AG09309 (cell line): ENCODE data around the gene IFT43.

Experiments
- DNase-seq: peaks from one replicate; pipeline ENCODE4 v3.0.0-alpha.2; 2010; ENCODE audit warnings: low read depth
- H3K4me3 ChIP-seq: 2 replicates; pipeline ENCODE4 v1.5.1; 2011; ENCODE audit warnings: mild to moderate bottlenecking, low read depth, low read length, moderate library complexity; ENCODE audit not compliant: control insufficient read depth
- CTCF ChIP-seq: IDR thresholded peaks from 2 replicates; pipeline ENCODE4 v1.5.1; 2011; ENCODE audit warnings: mild to moderate bottlenecking, low read depth, low read length, inconsistent platforms; ENCODE audit not compliant: insufficient read depth, control insufficient read depth; ENCODE audit errors: missing control alignments

IFT43 gene

GRCh38 chr14:76098916-76099675 is 113.5 kb downstream of the IFT43 start:
- no peak for TF ChIP-seq CTCF
- no peak overlapping the region for H3K4me3 ChIP-seq
- DNase-seq = no peak

GRCh38 chr14:76100236-76100635 is 114.7 kb downstream of the IFT43 start:
- no peak for TF ChIP-seq CTCF
- H3K4me3 ChIP-seq = no peak overlapping the region
- no peak for DNase-seq

- no peak for TF ChIP-seq CTCF
- no peak overlapping the region for H3K4me3 ChIP-seq
- DNase-seq = no peak
Observed at GRCh38 chr14:76101391-76102379, 116.1 kb downstream of the IFT43 start.

GRCh38 chr14:76104802-76105355 is 119.3 kb downstream of the IFT43 start:
- no peak for TF ChIP-seq CTCF
- no peak for DNase-seq
- no peak overlapping the region for H3K4me3 ChIP-seq

GRCh38 chr14:76106188-76106587 is 120.6 kb downstream of the IFT43 start:
- no peak for DNase-seq
- TF ChIP-seq CTCF = no peak
- H3K4me3 ChIP-seq = no peak overlapping the region

GRCh38 chr14:76109087-76109880 is 123.7 kb downstream of the IFT43 start:
- TF ChIP-seq CTCF = no peak
- DNase-seq = peak; percentile 20
- no peak overlapping the region for H3K4me3 ChIP-seq
